PFSK-1 (cell line): ENCODE results near the gene ZFAND3.

Source experiments
- FOXP2 ChIP-seq: optimal IDR thresholded peaks from 2 replicates; pipeline ENCODE3; 2011; ENCODE audit warnings: borderline replicate concordance, control low read depth, inconsistent platforms; ENCODE audit not compliant: insufficient read depth; ENCODE audit errors: extremely low read length, extremely low read depth
- POLR2AphosphoS5 ChIP-seq: IDR thresholded peaks from 2 replicates; pipeline ENCODE4 v1.6.1; 2012; ENCODE audit warnings: low read depth, mild to moderate bottlenecking, control low read depth, low read length, moderate library complexity
- REST ChIP-seq, 2 experiments: IDR thresholded peaks; 2 replicates each; pipeline versions ENCODE4 v1.6.1 to v1.8.0; 2011 to 2012; ENCODE audit warnings: low read depth in 2 of 2, low read length in 2 of 2, control low read depth in 1 of 2, inconsistent platforms in 1 of 2, mild to moderate bottlenecking in 1 of 2, moderate library complexity in 1 of 2; ENCODE audit not compliant: insufficient read depth in 1 of 2
- SIN3A ChIP-seq: IDR thresholded peaks from 2 replicates; pipeline ENCODE4 v1.6.1; 2012; ENCODE audit warnings: mild to moderate bottlenecking, low read length, moderate library complexity, borderline replicate concordance; ENCODE audit not compliant: insufficient read depth
- TAF1 ChIP-seq: IDR thresholded peaks from 2 replicates; pipeline ENCODE4 v1.6.1; 2012; ENCODE audit warnings: low read length, control low read depth, borderline replicate concordance; ENCODE audit not compliant: insufficient read depth

GRCh38 chr6:37936906-37937305, 117.4 kb downstream of the ZFAND3 start:
- TF ChIP-seq SIN3A: no peak
- no peak for TF ChIP-seq POLR2AphosphoS5
- TF ChIP-seq REST (IDR thresholded peaks at IDR 0.05; ENCODE audit: insufficient read depth in 1 of 2, low read depth in 2 of 2, low read length in 2 of 2): no peak
- TF ChIP-seq TAF1: no peak
- no peak for TF ChIP-seq FOXP2
